C4-2B (cell line): ENCODE results near the gene JAK2.

Experiments used
- CTCF ChIP-seq: fragments of 450-650 bp; conservative IDR thresholded peaks from 2 replicates; pipeline ENCODE4 v1.5.1; 2017; ENCODE audit warnings: mild to moderate bottlenecking
- ZFX ChIP-seq: fragments of 450-650 bp; IDR thresholded peaks from 2 replicates; pipeline ENCODE4 v1.6.1; 2017

DNA sequence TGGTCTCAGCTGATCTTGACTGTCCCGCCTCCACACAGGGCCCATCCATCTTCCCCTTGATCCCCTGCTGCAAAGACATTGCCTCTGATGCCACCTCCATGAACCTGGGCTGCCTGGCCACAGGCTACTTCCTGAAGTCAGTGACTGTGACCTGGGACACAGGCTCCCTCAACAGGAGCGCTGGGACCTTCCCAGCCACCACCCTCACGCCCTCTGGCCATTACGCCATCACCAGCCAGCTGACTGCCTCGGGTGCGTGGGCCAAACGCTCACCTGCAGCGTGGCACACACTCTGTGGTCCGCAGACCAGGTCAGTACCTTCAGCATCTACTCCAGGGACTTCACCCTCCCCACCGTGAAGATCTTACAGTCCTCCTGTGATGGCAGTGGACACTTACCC, 128.5 kb downstream of the JAK2 start:
- no peak for TF ChIP-seq CTCF
- no peak for TF ChIP-seq ZFX
